Lower leg skin (tissue), 4 donors: Measurements from ENCODE around the gene GRIK2. TPM values are rescaled to one million over a fixed set of nuclear protein-coding genes. Genes with fewer than 3 reads are reported as not detected.

Experiments used
- DNase-seq, 2 donors: peaks; one replicate each; pipeline ENCODE4 v3.0.0-alpha.2; 2019; ENCODE audit warnings: low spot score in 2 of 2
- H3K4me3 ChIP-seq: fragments of 200-600 bp; sonication (generic); 2 replicates; pipeline ENCODE4 v1.5.1; 2017; ENCODE audit warnings: mild to moderate bottlenecking, low read depth; ENCODE audit not compliant: poor library complexity, severe bottlenecking
- CTCF ChIP-seq, 3 donors: fragments of 450-650 bp; IDR thresholded peaks; one replicate each; pipeline ENCODE4 v1.5.1; 2016; ENCODE audit warnings: antibody characterized with exemption in 3 of 3, mild to moderate bottlenecking in 3 of 3, moderate library complexity in 2 of 3
- POLR2A ChIP-seq, 2 donors: fragments of 450-650 bp; IDR thresholded peaks; one replicate each; pipeline ENCODE4 v1.6.1; 2016 to 2017; ENCODE audit warnings: antibody characterized with exemption in 2 of 2, mild to moderate bottlenecking in 1 of 2, moderate library complexity in 1 of 2
- WGBS, 2 donors: methylation state at CpG; one replicate each; pipeline ENCODE4 v1.1.5; 2018; 5-methylcytosine and 5-hydroxymethylcytosine counted together
- intact Hi-C: fragments of 100-400 bp; cut with DNase I; formaldehyde crosslinking; loops from one replicate; pipeline ENCODE4 v1.15.0; 2023; ENCODE audit warnings: low total_unique reads
- total RNA-seq, 4 donors: library from RNA; depleted of rRNA; stranded (reverse); fragments of >200 nt; gene quantifications; one replicate each; pipeline ENCODE4 v1.1.0, GENCODE V29; 2016

GRIK2 gene
- total RNA-seq, 4 donors from 2014 or later: 0.04 to 2.0 (median 0.60) TPM

GRCh38 chr6:101477436-101477835, 83.9 kb downstream of the GRIK2 start:
- TF ChIP-seq CTCF (IDR thresholded peaks at IDR 0.05) (no peak), POLR2A (IDR thresholded peaks at IDR 0.05) (no peak)
- intact Hi-C loops: no loop called here
- H3K4me3 ChIP-seq: no peak overlapping the region
- no peak for DNase-seq
- WGBS, 2 donors: 64 to 69% methylated on average over 2 of the region's 2 CpGs

DNA sequence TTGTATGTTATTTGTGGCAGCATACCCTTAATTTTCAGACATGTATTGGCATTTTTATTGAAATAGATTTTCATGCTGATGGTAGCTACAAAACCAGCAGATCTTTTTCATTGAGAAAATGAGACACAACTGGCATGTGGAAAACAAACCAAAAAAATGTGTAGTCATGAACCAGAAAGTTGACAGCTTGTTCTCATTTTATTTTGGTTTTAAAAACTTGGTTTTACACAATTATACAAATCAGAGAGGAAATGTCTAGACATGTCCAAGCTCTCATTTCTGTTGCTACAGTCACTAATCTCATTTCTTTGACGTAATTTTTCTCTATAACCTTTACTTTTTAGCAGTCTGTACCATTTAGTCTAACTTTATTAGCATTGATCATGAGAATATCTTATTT, 85.4 kb downstream of the GRIK2 start:
- WGBS, 2 donors: 62 to 69% methylated on average over 1 of the region's 1 CpG
- H3K4me3 ChIP-seq: no peak overlapping the region
- intact Hi-C loops: no loop called here
- no peak for DNase-seq
- no peak for TF ChIP-seq CTCF (IDR thresholded peaks at IDR 0.05)
- TF ChIP-seq POLR2A (IDR thresholded peaks at IDR 0.05): no peak

- DNase-seq: no peak
- no peak for TF ChIP-seq POLR2A (IDR thresholded peaks at IDR 0.05)
- TF ChIP-seq CTCF (IDR thresholded peaks at IDR 0.05): no peak
- WGBS, 2 donors: 85 to 88% methylated on average over 3 of the region's 3 CpGs
- intact Hi-C loops: no loop called here
- no peak overlapping the region for H3K4me3 ChIP-seq
Measured at GRCh38 chr6:101482606-101483005, 89.1 kb downstream of the GRIK2 start.

- 88 to 90% methylated on average over 3 of the region's 3 CpGs for WGBS, 2 donors
- intact Hi-C loops: no loop called here
- TF ChIP-seq CTCF (IDR thresholded peaks at IDR 0.05): no peak
- TF ChIP-seq POLR2A (IDR thresholded peaks at IDR 0.05): no peak
- DNase-seq: no peak
- H3K4me3 ChIP-seq: no peak overlapping the region
Measured at GRCh38 chr6:101484781-101485180, 91.3 kb downstream of the GRIK2 start.

DNA sequence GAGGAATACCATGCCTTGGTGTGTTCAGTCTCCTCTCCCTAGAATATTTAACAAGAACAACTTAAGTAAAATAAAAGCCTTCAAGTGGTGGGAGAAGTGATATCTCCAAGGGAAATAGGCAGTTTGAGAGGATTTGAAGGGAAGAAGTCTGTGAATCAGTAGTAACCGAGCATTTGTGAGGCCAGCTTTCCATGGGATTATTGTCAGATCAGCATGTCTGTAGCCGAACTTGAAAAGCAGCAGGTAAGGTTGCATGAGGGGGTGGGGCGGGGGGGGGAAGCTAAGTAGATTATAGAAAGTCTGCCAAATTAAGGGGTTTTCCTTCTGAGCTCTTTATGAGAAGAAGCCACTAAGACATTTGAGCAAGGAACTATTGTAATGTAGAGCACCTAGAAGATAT, 92.6 kb downstream of the GRIK2 start:
- H3K4me3 ChIP-seq: no peak overlapping the region
- WGBS, 2 donors: 54 to 58% methylated on average over 3 of the region's 3 CpGs
- TF ChIP-seq POLR2A (IDR thresholded peaks at IDR 0.05) (no peak), CTCF (IDR thresholded peaks at IDR 0.05) (no peak)
- intact Hi-C loops: no loop called here
- no peak for DNase-seq

GRCh38 chr6:101486726-101487125, 93.2 kb downstream of the GRIK2 start:
- no peak for DNase-seq
- intact Hi-C loops: no loop called here
- no peak for TF ChIP-seq POLR2A (IDR thresholded peaks at IDR 0.05)
- no peak for TF ChIP-seq CTCF (IDR thresholded peaks at IDR 0.05)
- H3K4me3 ChIP-seq: no peak overlapping the region
- WGBS, 2 donors: 46 to 50% methylated on average over 3 of the region's 3 CpGs
